ENCODE data around the gene PRRT3.

PRRT3 gene

DNA sequence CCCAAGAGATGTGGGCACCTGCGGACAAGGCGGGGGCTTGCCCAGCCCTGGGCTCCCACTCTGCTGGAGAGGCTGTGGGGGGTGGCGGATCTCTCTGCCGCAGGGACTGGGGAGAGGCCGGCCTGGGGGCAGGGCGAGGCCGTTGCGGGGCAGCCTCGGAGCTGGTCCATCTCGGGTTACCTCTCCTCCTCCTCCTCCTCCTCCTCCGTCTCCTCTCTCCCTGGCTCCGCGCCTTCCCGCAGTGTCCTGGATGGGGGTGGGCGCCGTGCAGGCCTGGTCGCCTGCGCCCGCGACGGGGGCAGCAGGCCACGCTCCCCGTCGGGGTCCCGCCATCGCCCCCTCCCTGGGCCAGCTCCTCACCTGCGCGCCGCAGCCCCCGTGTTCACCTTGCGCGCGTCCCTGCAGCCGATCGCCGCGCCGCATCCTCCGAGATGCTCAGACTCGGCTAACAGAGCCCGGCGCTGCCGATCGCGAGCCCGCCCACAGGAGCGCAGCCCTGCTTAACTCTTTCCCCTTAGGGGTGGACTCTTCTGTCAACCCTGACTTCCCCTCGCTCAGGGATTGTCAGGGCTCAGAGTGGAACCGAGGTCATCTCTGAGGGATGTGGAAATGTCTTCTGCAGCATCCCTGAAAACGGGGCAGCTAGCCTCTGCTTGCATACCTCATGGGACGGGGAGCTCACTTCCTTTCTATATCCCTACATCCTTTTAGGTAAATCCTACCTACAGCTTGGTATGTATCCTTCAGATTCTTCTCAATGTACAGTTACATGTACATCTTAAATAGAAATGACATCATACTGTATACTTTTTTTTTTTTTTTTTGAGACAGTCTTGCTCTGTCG is at the start of gene PRRT3:
PRRT3 (minus strand) TSS at position 447 of the 844 bp plus-strand sequence. CDS start 2,293 bp downstream, outside the sequence.
- DNase-seq (ENCODE audit: low read depth): peak; percentile 27

DNA sequence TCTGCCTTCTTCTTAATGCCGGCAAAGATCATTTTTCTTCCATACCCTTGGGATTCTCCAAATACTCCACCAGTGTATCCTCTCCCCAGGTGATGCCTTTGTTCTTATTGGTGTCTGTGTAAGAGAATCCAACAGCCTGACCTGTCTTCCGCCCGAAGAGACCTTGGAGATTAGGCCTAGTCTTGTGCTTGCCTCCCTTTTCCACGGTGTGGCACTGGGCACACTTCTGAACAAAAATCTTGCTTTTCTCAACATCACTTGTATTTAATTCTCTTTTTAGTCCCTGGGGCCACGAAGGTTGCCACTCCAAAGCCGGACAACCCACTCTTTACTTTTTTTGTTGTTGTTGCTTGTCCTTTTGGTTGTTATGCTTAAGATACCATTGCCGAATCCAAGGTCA is 48.5 kb upstream of the PRRT3 start:
- DNase-seq (ENCODE audit: low read depth): no peak

DNA sequence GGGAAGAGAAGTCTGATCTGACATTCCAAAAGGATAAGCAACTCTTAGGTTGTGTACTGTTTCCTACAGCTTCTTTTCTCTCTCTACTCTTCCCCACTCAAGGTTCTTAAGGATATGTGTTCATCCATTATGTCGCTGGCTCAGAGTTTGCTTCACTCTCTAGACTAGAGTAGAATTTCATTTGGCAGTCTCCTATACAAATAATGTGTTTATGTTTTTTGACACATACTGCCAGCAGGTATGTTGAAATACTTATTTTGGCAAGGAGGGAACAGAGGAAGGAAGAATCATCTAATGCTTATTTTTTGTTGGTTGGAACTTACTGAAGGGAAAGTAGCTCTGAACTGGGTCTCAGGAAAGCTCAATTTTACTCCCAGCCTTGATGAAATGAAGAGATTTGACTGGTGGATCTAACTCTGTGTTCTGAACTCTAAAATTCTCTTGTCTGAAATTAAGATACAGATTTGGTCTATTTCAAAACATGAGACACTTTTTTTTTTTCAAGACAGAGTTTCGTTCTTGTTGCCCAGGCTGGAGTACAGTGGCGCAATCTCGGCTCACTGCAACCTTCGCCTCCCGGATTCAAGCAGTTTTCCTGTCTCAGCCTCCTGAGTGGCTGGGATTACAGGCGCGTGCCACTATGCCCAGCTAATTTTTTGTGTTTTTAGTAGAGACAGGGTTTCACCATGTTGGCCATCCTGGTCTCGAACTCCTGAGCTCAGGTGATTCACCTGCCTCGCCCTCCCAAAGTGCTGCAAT is 42.1 kb upstream of the PRRT3 start:
- DNase-seq (ENCODE audit: low read depth): no peak

DNA sequence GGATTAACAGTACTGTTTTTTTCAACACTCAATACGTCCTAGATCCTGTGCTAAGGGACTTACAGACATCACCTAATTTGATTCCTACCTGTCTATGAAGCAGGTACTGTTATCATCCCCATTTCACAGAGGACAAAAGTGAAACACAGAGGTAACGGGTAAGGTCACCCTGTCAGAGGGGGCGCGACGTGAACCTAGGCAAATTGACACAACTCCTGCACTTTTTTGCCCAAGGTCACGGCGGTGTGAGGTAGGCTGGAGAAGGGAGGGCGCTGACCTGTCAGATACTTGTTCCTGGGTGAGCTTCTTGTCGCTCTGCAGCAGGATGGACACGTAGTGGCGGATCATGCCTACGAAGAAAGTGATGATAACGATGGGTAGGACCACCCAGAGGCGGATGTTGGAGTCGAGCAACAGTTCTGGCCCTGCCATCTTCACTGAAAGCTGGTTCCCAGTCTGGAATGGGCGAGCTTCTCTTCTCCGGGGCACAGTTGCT is 34.1 kb upstream of the PRRT3 start:
- no peak for DNase-seq (ENCODE audit: low read depth)

DNA sequence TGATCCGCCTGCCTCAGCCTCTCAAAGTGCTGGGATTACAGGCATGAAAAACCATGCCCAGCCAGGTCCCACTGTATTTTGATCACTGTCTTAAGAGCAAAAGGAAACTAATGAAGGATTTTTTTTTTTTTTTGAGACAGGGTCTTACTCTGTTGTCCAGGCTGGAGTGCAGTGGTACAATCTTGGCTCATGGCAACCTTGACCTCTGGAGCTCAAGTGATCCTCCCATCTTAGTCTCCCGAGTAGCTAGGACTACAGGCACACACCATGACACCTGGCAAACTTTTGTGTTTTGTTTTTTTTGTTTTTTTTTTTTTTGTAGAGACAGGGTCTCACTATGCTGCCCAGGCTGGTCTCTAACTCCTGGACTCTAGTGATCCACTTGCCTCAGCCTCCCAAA is 28.0 kb upstream of the PRRT3 start:
- no peak for DNase-seq (ENCODE audit: low read depth)

DNA sequence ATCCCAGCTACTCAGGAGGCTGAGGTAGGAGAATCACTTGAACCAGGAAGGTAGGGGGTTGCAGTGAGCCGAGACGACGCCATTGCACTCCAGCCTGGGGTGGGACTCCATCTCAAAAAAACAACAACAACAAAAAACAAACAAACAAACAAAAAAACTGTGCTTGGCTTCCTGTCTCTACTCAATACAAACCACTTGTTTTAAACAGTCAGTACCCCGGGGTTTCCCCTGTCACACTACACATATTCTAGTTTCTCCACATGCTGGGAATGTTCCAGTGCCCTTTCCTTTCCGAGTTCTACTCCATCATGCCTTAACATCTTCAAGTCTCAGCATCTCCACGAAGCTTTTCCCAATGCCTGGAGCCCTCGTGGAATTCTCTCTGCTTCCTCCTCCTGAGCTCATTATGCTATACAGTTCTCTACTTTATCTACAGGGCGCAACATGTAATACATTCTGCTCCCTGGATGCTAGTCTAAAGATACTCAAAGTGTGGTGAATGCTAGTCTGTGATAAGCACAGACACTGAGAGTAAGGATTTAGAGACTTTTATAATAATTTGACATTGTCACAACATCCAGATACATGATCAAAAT is 26.6 kb upstream of the PRRT3 start:
- DNase-seq (ENCODE audit: low read depth): no peak

DNA sequence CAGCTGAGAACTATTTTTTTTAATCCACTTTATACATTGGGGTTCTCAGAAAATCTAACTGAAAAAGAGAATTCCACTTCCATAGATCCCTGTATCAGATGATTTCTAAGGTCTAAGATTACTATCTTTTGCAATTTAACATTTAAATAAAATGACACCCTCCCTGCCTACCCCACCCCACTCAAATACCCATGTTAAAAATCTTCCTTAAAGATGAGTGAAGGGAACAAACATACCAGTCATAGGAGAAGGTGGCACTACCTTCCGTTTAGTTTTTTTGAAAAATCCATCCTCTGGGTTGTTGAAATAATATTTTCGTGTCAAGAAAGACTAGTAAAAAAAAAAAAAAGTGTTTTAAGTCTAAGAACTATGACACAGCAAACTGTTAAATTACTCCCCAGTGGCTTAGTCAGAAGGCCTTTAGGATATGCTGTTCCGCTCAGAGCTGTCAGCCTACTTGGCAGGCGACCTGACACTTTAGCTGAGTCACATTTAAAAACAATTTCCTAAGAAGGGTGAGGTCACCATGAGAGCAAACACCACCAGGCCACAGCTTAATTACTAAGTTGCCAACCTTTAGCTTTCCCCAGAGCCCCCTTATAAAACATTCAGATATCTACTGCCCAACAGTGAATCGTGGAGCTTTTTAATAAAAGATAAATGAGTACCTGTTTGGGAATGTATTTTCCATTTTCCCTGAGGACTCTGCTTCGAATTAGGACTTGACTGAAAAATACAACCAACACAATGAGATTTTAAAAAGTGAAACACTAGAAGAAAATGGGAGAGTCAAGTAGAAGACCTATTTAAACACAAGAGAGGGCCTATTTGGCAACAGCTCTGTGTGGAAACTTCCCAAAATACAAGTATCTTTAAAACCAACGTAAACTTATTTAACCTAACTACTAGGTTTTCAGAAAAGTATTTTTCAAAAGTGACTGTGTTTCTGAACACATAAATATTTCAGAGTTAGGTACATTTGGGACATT is 24.8 kb upstream of the PRRT3 start:
- no peak for DNase-seq (ENCODE audit: low read depth)

DNA sequence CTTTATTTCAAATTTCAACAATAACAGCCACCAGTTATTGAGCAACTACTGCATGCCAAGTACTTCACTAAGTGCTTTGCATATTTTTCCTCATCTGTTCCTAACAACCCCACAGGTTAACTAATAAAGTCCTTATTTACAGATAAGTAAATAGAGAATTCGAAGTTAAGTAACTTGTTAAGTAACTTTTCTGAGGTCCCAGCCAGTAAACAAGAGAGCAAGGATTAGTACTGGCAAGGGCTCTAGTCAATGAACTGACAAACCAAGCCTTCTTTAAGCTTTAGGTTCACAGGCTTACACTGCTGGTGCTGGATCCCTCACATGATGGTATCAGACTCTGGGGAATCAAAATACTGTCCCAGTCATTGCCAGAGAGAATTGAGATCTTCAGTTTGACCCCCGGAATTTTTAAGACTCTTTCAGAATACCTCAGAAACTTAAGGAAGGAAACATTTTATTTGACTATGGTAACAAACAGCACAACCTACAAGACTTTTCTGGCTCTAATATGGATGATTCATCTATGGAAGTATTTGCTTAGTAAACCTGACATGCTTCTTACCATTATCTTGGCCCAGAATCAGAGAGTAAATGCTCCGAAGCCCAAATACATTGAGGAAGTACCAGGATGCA is 17.9 kb upstream of the PRRT3 start:
- no peak for DNase-seq (ENCODE audit: low read depth)

DNA sequence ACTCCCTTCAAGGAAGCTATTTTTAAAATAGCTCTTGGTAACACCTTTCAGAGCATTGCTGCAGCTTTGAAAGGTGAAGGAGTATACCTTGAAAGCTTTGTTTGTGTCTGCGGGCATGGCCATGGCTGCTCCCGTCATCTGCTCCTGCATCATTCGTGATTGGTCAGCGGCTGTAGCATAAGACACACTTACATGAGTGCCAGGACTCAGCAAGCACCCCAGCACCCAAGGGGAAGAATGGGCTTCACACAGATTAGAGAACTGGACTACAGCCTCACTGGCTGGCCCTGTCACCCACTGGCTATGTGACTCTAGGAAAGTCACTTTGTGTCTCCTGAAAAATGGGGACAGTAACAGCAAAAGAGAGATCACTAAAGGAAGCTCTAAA is 17.4 kb upstream of the PRRT3 start:
- DNase-seq (ENCODE audit: low read depth): no peak

DNA sequence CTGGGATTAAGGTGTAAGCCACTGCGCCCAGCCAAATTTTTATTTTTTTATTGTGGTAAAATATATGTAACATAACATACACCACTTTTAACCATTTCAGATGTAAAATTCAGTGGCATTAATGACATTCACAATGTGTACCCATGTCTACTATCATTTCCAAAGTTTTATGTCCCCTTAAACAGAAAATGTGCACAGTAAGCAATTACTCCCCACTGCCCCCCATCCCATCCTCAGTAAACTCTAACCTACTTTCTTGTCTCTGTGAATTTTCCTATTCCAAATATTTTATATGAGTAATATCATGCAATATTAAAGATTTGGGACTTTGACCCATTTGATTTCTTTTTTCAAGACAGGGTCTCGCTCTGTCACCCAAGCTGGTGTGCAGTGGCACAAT is 14.6 kb upstream of the PRRT3 start:
- DNase-seq (ENCODE audit: low read depth): no peak

DNA sequence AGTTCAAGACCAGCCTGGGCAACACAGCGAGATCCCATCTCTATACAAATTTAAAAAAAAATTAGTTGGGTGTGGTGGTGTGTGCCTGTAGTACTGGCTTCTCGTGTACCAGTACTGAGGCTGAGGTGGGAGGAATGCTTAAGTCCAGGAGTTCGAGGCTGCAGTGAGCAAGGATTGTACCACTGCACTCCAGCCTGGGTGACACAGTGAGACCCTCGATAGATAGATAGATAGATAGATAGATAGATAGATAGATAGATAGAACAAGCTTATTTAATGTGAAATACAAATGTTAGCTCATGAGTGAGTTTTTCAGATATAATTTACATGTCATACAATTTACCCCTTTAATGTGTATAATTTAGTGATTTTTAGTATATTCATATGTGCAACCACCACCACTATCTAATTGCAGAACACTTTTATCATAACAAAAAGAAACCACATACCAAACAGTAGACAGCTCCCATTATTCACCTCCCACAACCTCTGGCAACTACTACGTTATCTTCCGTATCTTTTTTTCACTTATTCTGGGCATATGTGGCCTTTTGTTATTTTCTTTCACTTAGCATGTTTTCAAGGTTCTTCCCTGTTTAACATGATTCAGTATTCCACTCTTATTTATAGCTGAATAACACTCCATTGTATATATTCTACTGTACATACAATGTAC is 13.1 kb upstream of the PRRT3 start:
- no peak for DNase-seq (ENCODE audit: low read depth)

DNA sequence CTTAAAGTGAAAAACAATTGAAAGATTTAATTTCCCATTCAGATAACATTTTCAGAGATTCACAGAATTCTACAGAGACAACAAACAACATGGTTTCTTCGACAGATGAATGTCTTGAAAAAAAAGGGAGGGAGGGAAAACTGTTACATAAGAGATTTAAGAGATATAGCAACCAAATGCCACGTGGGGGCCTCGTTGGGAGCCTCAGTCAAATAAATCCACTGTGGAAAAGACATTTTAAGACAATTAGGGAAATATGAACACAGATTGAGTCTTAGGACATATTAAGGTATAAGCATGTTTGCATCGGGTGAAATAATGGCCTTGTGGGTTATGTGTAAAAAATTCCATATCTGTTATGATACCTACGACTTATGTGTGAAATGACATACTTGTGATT is 5.0 kb upstream of the PRRT3 start:
- DNase-seq (ENCODE audit: low read depth): no peak

DNA sequence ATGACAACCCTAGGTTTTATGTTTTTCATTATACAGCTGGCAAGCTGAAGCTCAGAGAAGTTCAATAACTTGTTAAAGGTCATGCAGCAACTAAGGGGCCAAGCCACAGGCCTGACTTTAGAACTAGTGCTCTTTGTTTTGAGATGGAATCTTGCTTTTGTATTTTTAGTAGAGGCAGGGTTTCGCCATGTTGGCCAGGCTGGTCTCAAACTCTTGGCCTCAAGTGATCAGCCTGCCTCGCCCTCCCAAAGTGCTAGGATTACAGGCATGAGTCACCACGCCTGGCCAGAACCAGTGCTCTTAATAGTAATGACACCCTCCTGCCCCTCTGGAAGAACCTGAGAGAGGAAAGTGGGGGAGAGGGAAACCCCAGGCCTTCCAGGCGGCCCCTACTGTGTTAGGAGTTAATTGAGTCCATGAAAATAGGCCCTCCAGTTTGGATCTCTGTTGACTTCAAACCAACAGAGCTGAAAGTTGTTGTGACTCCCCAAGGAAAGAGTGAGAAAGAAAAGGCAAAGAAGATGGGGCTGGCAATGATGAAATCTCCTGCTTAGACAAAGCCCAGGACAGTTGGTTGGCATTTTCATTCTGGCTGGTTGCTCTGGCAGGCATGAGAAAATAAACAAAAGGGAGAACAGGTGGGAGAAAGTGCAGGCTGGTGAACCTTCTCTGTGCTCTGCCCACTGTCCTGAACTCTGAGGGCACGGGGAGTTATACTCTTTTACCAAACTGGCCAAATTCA is 3.6 kb upstream of the PRRT3 start:
- DNase-seq (ENCODE audit: low read depth): no peak

DNA sequence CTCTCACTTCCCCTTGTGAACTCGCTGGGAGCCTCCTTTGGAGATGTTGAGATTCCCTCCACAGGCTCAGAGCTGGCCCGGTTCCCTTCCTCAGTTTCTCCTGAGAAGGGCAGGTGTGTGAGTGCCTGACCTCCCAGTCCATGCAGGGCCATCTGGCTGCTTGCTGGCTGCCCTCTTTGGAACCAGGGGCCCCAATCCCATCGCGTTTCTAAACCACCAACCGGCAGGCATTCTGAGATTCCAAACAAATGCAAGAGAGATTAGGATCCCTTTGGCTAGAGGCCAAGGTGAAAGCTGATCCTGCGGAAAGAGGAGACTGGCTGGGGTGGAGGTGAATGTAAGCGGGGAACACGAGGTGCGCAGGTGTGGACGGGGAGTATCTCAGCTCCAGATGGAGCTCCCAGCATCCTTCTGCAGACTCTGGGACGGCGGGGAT is 2.9 kb upstream of the PRRT3 start:
- DNase-seq (ENCODE audit: low read depth): no peak

DNA sequence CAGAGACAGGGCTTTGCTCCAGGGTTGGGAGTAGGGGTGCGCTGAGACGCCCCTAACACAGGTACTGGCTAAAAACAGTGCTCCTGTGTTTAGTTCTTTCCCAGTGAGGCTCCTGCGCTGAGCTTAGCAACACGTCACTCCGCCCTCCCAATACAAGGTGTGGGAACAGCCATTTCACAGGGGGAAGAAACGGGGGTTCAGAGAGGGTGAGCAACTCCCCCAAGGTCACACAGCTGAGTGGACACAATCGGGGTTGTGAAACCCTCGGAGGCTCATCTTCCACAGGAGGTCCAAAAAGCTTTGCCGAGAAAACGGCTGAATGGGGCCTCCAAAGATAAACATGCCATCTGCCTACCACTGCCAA is 628 bp downstream of the PRRT3 start:
- DNase-seq (ENCODE audit: low read depth): no peak

DNA sequence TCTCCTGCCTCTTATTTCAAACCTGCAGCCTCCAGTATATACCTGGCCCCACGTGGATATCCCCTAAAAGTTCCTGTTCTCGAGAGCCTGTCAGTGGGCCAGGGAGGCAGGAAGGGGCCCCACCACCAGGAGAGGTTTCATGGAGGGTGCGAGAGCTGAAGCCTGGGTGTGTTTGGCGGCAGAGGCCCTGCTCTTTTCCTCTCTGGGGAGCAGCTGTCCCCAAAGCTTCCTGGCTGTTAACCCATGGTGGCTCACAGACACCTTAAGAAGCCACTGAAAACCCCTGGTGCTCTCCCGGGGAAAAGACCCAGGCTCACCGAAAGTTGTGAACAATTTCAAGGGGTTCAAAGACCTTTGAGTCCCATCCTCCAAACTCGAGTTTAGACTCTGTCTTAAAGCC is 1.1 kb downstream of the PRRT3 start:
- DNase-seq (ENCODE audit: low read depth): no peak

DNA sequence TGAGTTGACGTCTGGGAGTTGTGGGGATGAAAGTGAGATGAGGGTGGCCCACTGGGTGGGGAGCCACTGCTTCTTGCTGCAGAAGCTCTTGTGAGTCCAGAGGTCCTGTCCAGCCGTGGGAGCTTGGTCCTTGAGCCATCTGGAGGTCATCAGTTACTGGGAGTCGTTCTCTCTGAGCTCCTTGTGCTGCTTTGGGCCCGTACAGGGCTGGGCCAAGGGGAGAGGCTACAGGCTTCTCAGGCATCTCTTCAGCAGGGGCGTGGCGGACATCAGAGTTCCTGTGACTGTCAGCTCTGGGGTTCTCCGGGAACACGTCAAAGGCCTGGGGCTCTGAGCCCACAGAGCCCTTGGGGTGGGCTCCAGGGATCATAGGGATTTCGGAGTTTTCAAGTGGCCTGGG is 2.6 kb downstream of the PRRT3 start:
- DNase-seq (ENCODE audit: low read depth): no peak

DNA sequence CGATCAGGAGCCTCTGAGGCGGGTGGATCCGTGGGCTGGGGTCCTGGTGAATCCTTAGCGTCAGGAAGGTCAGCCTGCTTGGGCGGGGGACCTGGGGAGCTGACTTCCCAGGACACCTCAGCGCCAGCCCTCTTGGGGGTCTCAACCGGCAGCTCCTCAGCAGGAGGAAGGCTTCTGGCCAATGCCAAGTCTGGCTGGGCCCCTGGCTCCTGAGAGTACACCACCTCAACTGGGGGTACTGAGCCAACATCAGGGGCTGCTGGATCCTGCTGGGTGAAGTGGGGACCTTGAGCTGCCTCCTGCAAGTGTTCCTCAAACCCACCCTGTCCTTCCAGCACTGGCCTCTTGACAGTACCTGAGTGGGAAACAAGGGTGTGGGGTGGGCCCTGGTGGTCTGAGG is 3.1 kb downstream of the PRRT3 start:
- DNase-seq (ENCODE audit: low read depth): no peak

DNA sequence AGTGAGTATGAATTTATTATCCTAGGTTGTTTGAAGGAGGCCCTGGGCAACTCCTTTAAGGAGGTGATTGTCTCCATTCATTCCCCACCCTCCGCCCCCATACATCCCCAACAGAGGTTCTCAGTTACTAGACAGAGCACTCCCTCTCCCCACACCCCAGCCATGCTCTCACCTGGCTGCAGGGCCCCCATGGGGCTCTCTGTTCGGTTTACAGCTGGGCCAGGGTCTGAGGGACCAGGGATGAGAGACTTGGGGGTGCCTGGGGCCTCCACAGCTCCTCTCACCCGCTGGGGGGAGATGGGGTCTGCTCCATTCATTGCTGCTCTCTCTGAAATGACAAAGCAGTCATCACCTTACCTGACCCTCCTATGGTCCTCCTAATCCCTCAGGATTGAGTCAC is 3.6 kb downstream of the PRRT3 start:
- DNase-seq (ENCODE audit: low read depth): no peak
